Measurements from ENCODE around the gene CKLF. TPM values are rescaled to one million over a fixed set of nuclear protein-coding genes. Genes with fewer than 3 reads are reported as not detected.
"Not testable (repeated sequence)": the region's sequence is repeated elsewhere in the genome, so short reads cannot be mapped to it uniquely, and the experiment has no call there.

The CKLF gene
- polyA plus RNA-seq, 10 donors, result 24.7 to 39.5 (median 26.5) TPM

- DNase-seq, result no peak
Observed at GRCh38 chr16:66591018-66591417, 38.6 kb downstream of the CKLF start.

- no peak for DNase-seq
Observed at GRCh38 chr16:66592241-66592640, 39.9 kb downstream of the CKLF start.

GRCh38 chr16:66592814-66593213 is 40.4 kb downstream of the CKLF start:
- DNase-seq, result no peak

GRCh38 chr16:66594739-66595138 is 42.4 kb downstream of the CKLF start:
- no peak for DNase-seq

GRCh38 chr16:66596559-66596958 is 44.2 kb downstream of the CKLF start:
- DNase-seq, result not testable (repeated sequence)

- DNase-seq, result no peak
Observed at GRCh38 chr16:66596986-66597848, 44.8 kb downstream of the CKLF start.

GRCh38 chr16:66598111-66598510 is 45.7 kb downstream of the CKLF start:
- no peak for DNase-seq

GRCh38 chr16:66599726-66600125 is 47.4 kb downstream of the CKLF start:
- no peak for DNase-seq

GRCh38 chr16:66600477-66600876 is 48.1 kb downstream of the CKLF start:
- DNase-seq, result no peak

GRCh38 chr16:66601471-66601870 is 49.1 kb downstream of the CKLF start:
- no peak for DNase-seq

GRCh38 chr16:66603537-66604375 is 51.4 kb downstream of the CKLF start:
- peak; percentile 51 to 94 (median 85) for DNase-seq

- DNase-seq, result peak; percentile 58 to 92 (median 83)
Observed at GRCh38 chr16:66604376-66605176, 52.2 kb downstream of the CKLF start, which contains the start of gene CMTM3. Gene CMTM3, plus strand, starts transcription at chr16:66604704. Its CDS starts 102 bp downstream, at chr16:66604806.

GRCh38 chr16:66605177-66605978 is 53.0 kb downstream of the CKLF start:
- DNase-seq, result peak in 2 of 3 donors; percentile 56 to 80

- peak in 1 of 3 donors; percentile 45 for DNase-seq
Observed at GRCh38 chr16:66605979-66606751, 53.8 kb downstream of the CKLF start.

- peak; percentile 76 to 86 (median 81) for DNase-seq
Observed at GRCh38 chr16:66608241-66609138, 56.1 kb downstream of the CKLF start.

GRCh38 chr16:66609139-66609510 is 56.7 kb downstream of the CKLF start:
- DNase-seq, result no peak

GRCh38 chr16:66610111-66610820 is 57.9 kb downstream of the CKLF start:
- DNase-seq, result no peak

GRCh38 chr16:66611911-66612310 is 59.5 kb downstream of the CKLF start:
- DNase-seq, result not testable (repeated sequence)

Data from muscle of back (tissue), 11 donors.